Activated CD4-positive, alpha-beta T cell treated with anti-CD3 and anti-CD28 coated beads, Interleukin-2, amount 10 ng/mL, durations not matched to agents 24 days and 14 days (primary cell): ENCODE results near the gene ZNF17. TPM values are rescaled to one million over a fixed set of nuclear protein-coding genes. Genes with fewer than 3 reads are reported as not detected.

Experiments used
- DNase-seq: peaks from one replicate; pipeline ENCODE4 v3.0.0; 2022
- H3K27ac Mint-ChIP-seq: one replicate; pipeline ENCODE4 v1.8.0; 2022; ENCODE audit warnings: mild to moderate bottlenecking, mixed read lengths
- H3K27me3 Mint-ChIP-seq: one replicate; pipeline ENCODE4 v1.8.0; 2022; ENCODE audit warnings: mixed read lengths
- H3K36me3 Mint-ChIP-seq: one replicate; pipeline ENCODE4 v1.8.0; 2022; ENCODE audit warnings: low read depth, mild to moderate bottlenecking, mixed read lengths
- H3K4me1 Mint-ChIP-seq: one replicate; pipeline ENCODE4 v1.8.0; 2021; ENCODE audit warnings: mixed read lengths
- H3K4me3 Mint-ChIP-seq: one replicate; pipeline ENCODE4 v1.8.0; 2022; ENCODE audit warnings: mild to moderate bottlenecking, moderate library complexity, mixed read lengths
- H3K9me3 Mint-ChIP-seq: one replicate; pipeline ENCODE4 v1.8.0; 2021; ENCODE audit warnings: mixed read lengths
- intact Hi-C: fragments of 100-400 bp; cut with micrococcal nuclease; formaldehyde crosslinking; loops from one replicate; pipeline ENCODE4 v1.15.1; 2023
- total RNA-seq: library from RNA; stranded (reverse); gene quantifications from 2 replicates; pipeline ENCODE4 v1.2.3, GENCODE V29; 2022

ZNF17 gene
- total RNA-seq, 1 donor from 2014 or later: 7.4 TPM

- Mint-ChIP-seq H3K9me3 (peaks cover 47% of the 10 kb centered on the region), H3K4me1 (peaks cover 3% of the 10 kb centered on the region), H3K27ac (no peak overlapping the region), H3K36me3 (peaks cover 83% of the 10 kb centered on the region), H3K4me3 (no peak overlapping the region), H3K27me3 (no peaks in the 10 kb centered on the region)
- no peak for DNase-seq
- intact Hi-C loops: no loop called here
Measured at GRCh38 chr19:57441979-57442752, 31.2 kb downstream of the ZNF17 start.

GRCh38 chr19:57443121-57443696 lies 32.2 kb downstream of the ZNF17 start:
- peaks cover 47% of the 10 kb centered on the region for H3K9me3 Mint-ChIP-seq
- H3K27me3 Mint-ChIP-seq: no peaks in the 10 kb centered on the region
- H3K36me3 Mint-ChIP-seq: peaks cover 77% of the 10 kb centered on the region
- no peak overlapping the region for H3K4me3 Mint-ChIP-seq
- no peak for DNase-seq
- intact Hi-C loops: no loop called here
- H3K27ac Mint-ChIP-seq: no peak overlapping the region
- H3K4me1 Mint-ChIP-seq: peaks cover 3% of the 10 kb centered on the region

GRCh38 chr19:57452307-57452706 lies 41.3 kb downstream of the ZNF17 start:
- no peak overlapping the region for H3K4me3 Mint-ChIP-seq
- no peaks in the 10 kb centered on the region for H3K4me1 Mint-ChIP-seq
- H3K27ac Mint-ChIP-seq: no peak overlapping the region
- H3K36me3 Mint-ChIP-seq: peaks cover 2% of the 10 kb centered on the region
- H3K9me3 Mint-ChIP-seq: peaks cover 20% of the 10 kb centered on the region
- H3K27me3 Mint-ChIP-seq: no peaks in the 10 kb centered on the region
- DNase-seq: no peak
- intact Hi-C loops: no loop called here

- peak; percentile 80 for DNase-seq
- no peak overlapping the region for H3K27ac Mint-ChIP-seq
- no peak overlapping the region for H3K4me3 Mint-ChIP-seq
- H3K4me1 Mint-ChIP-seq: no peaks in the 10 kb centered on the region
- no peaks in the 10 kb centered on the region for H3K27me3 Mint-ChIP-seq
- H3K9me3 Mint-ChIP-seq: peaks cover 12% of the 10 kb centered on the region
- intact Hi-C loops: no loop called here
- peaks cover 3% of the 10 kb centered on the region for H3K36me3 Mint-ChIP-seq
Measured at GRCh38 chr19:57465680-57466381, 54.9 kb downstream of the ZNF17 start.

- no peaks in the 10 kb centered on the region for H3K27me3 Mint-ChIP-seq
- H3K27ac Mint-ChIP-seq: no peak overlapping the region
- no peak for DNase-seq
- intact Hi-C loops: no loop called here
- H3K9me3 Mint-ChIP-seq: peaks cover 17% of the 10 kb centered on the region
- H3K4me1 Mint-ChIP-seq: no peaks in the 10 kb centered on the region
- H3K36me3 Mint-ChIP-seq: peaks cover 5% of the 10 kb centered on the region
- H3K4me3 Mint-ChIP-seq: no peak overlapping the region
Measured at GRCh38 chr19:57466489-57466888, 55.5 kb downstream of the ZNF17 start.

Other genes starting within 250 kb of the ZNF17 start
- gene DUXA, start 243.7 kb upstream of the ZNF17 start, total RNA-seq: not detected in 2 replicates
- gene ZNF264, start 219.7 kb upstream of the ZNF17 start, total RNA-seq: 18.0 and 19.9 TPM in 2 replicates
- 0.33 TPM in 1 of 2 replicates, not detected in the other for gene AURKC, start 180.1 kb upstream of the ZNF17 start, total RNA-seq
- 7.6 and 8.6 TPM in 2 replicates for gene ZNF805, start 170.5 kb upstream of the ZNF17 start, total RNA-seq
- gene ZNF460, start 130.7 kb upstream of the ZNF17 start, total RNA-seq: 42.3 and 49.1 TPM in 2 replicates
- 4.9 and 5.3 TPM in 2 replicates for gene ZNF543, start 90.7 kb upstream of the ZNF17 start, total RNA-seq
- gene ZNF304, start 59.9 kb upstream of the ZNF17 start, total RNA-seq: 5.3 and 5.8 TPM in 2 replicates
- 4.1 and 4.3 TPM in 2 replicates for gene TRAPPC2B, start 47.6 kb upstream of the ZNF17 start, total RNA-seq
- gene ZNF547, start 47.6 kb upstream of the ZNF17 start, total RNA-seq: 1.3 and 1.6 TPM in 2 replicates
- 10.6 and 12.7 TPM in 2 replicates for gene ZNF548, start 21.3 kb upstream of the ZNF17 start, total RNA-seq
- gene ZNF749, start 24.2 kb downstream of the ZNF17 start, total RNA-seq: 22.5 and 26.5 TPM in 2 replicates
- gene VN1R1, start 46.0 kb downstream of the ZNF17 start, total RNA-seq: not detected in 2 replicates
- gene ZNF772, start 66.4 kb downstream of the ZNF17 start, total RNA-seq: 2.5 and 2.8 TPM in 2 replicates
- 4.6 and 4.9 TPM in 2 replicates for gene ZNF419, start 76.6 kb downstream of the ZNF17 start, total RNA-seq
- gene ZNF773, start 88.8 kb downstream of the ZNF17 start, total RNA-seq: 4.9 and 5.1 TPM in 2 replicates
- 4.0 and 4.9 TPM in 2 replicates for gene ZNF549, start 116.2 kb downstream of the ZNF17 start, total RNA-seq
- gene ZNF550, start 148.7 kb downstream of the ZNF17 start, total RNA-seq: 7.4 and 9.3 TPM in 2 replicates
- 3.4 and 3.5 TPM in 2 replicates for gene ZNF416, start 167.8 kb downstream of the ZNF17 start, total RNA-seq
- 2.8 and 4.1 TPM in 2 replicates for gene ZIK1, start 173.0 kb downstream of the ZNF17 start, total RNA-seq
- 4.5 and 5.7 TPM in 2 replicates for gene ZNF530, start 188.7 kb downstream of the ZNF17 start, total RNA-seq
- gene ZNF134, start 203.1 kb downstream of the ZNF17 start, total RNA-seq: 7.2 and 9.1 TPM in 2 replicates
- 7.7 and 10.0 TPM in 2 replicates for gene ZNF211, start 222.0 kb downstream of the ZNF17 start, total RNA-seq